ENCODE results near the gene KIF17.

KIF17 gene

DNA sequence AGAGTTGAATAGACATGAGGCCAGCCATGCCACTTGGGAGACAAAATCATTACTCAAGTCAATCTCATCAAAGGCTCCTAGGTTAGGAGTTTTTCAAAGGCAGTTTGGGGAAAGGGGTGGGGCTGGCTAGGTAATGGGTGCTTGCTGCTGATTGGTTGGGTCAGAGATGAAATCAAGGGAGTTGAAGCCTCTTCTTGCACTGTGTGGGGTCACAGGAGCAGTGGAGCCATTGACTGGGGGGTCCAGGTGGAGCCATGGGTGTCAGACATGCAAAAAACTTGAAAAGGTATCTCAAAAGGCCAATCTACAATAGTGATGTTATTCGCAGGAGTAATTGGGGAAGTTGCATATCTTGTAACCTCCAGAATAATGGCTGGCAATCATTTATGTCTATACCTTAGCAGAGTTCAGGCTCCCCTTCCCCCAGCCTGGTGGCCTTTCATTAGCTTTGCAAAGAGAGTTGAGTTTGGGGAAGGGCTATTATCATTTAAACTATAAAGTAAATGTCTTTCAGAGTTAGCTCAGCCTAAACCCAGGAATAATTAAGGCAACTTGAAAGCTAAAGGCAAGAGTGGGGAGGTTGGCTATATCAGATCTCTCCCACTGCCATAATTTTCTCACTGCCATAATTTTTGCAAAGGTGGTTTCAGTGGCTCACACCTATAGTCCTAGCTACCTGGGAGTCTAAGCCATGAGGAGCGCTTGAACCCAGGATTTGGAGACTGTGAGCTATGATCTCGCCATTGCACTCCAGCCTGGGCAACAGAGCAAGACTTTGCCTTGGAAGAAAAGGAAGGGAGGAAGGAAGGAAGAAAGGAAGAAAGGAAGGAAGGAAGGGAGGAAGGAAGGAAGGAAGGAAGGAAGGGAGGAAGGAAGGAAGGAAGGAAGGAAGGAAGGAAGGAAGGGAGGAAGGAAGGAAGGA lies 92.4 kb downstream of the KIF17 start:
- no peak for DNase-seq (ENCODE audit: low read depth)

DNA sequence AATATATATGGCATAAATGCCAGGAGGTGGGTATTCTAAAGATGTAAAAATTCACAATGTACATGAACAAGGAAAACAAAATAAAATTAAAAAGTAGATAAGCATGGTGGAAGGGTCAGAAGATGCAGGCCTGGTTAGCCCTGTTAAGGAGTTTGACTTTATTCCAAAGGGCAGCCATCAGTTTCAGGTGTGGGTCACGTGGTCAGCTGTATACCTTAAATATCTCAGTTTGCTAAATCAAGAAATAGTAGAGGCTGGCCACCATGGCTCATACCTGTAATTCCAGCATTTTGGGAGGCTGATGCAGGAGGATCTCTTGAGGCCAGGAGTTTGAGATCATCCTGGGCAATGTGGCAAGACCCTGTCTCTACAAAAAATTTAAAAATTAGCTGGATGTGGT lies 93.1 kb downstream of the KIF17 start:
- no peak for DNase-seq (ENCODE audit: low read depth)

DNA sequence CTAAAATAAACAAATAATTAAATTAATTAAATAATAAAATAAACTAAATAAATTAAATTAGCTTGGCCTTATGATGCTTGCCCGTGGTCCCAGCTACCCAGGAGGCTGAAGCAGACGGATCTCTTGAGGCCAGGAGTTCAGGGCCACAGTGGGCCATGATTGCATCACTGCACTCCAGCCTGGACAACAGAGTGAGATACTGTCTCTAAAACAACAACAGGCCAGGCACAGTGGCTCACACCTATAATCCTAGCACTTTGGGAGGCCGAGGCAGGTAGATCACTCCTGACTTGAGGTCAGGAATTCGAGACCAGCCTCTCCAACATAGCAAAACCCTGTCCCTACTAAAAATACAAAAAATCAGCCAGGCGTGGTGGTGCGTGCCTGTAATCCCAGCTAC lies 96.8 kb downstream of the KIF17 start:
- no peak for DNase-seq (ENCODE audit: low read depth)

DNA sequence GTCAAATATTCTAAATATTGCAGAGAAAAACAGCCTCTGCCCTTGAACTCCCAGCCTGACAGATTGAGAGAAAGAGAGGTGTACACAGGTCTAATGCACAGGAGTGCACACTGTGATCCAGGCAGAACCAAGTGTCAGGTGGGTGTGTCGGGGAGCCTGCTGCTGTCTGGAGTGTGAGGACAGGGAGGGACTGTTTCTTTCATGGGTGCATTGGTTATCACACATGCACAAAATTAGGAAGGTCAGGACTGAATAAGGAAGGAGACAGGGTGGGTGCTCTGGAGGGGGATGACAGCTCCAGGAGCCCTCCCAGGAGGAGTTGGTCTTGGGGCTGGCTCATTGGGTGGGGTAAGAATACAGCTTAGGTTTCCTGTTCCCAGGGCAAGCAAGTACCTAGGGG lies 97.8 kb downstream of the KIF17 start:
- no peak for DNase-seq (ENCODE audit: low read depth)

DNA sequence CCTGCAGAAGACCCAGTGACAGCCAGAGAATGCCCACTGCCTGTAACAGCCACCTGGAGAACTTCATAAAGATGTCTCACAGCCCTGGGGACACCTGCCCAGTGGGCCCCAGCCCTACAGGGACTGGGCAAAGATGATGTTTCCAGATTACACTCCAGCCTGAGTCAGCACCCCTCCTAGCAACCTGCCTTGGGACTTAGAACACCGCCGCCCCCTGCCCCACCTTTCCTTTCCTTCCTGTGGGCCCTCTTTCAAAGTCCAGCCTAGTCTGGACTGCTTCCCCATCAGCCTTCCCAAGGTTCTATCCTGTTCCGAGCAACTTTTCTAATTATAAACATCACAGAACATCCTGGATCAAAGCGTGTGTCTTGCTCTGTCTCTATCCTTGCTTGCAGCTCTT lies 99.3 kb downstream of the KIF17 start:
- no peak for DNase-seq (ENCODE audit: low read depth)

DNA sequence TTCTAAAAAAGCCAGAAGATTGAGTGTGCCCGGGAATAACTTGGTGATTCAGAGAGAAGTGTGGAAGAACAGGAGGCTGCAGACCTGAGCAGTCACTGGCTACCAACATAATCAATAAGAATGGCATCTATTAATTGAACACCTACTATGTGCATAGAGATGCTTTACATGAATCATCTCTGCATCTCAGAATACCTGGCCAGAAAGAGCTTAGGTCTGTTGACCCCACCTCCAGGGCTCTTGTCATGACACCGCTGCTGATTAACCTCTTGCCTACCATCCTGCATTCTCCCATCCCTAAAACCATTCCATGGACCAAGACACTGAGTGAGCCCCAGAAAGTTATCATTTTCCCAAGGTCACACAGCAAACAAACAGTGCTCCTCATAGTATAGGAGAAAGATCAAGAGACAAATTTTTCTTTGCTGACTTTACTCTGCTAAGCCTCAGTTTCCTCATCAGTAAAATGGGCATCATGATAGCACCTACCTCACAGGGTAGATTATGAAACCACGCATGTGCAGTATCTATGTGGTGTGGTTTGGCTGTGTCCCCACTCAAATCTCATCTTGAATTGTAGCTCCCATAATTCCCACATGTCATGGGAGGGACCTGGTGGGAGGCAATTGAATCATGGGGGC lies 100.8 kb downstream of the KIF17 start:
- no peak for DNase-seq (ENCODE audit: low read depth)

DNA sequence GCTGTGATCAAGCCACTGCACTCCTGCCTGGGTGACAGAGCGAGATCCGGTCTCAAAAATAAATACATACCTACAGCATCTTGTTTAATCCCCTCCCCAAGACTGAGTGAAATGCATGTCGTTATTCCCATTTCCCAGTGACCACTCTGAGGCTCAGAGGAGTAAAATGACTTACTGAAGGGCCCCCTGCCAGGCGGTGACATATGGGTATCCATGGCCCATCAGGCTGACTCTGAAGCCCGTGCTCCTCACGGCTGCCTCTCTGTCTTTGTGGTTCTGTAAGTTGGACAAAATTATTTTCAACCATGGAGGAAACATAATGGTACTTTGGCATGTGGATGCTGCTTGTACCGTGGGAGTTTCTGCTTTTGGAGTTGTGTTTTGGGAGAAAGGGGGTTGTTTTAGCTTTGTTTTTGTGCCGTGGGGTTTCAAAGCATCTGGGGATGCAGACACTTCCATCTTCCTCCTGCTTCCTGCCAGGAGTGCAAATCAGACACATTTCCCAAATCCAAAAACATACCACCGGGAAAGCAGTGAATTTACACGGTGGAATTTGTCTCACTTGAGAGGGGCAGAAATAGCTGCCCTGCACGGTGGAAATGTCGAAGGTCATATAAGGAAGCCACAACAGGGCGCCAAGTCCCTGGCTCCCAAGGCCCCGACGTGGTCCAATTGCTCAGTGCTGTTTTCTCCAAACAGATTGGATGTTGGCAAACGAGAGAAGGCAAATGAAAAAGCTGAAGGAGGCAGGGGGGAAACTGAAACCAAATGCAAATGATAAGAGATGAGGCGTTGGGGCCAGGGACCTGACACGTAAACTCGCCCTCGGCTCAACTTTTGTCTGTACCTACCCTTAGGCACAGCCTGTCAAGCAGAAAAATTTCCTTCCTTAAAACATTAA lies 101.6 kb downstream of the KIF17 start:
- no peak for DNase-seq (ENCODE audit: low read depth)

DNA sequence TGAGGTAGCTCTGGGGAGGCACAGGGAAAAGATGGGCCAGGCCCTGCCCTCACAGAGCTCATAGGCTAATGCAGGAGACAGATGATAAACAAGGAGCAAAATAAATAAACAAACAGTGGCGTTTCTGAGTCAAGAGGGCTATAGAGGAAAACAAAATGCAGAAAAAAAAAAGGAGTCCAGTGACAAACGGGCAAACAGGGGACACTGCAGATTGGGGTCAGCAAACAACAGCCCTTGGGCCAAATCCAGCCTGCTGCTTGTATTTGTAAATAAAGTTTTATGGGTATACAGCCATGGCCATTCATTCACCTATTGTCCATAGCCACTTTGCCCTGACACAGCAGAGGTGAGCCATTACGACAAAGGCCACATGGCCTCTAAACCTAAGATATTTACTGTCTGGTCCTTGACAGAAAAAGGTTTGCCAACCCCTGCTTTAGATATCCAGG lies 103.7 kb downstream of the KIF17 start:
- DNase-seq (ENCODE audit: low read depth) = no peak

Measured in activated T-helper 1 cell treated with Interleukin-2 at 50 U/mL for 16 hours (primary cell).